ENCODE results near the gene ARMC2.

GRCh38 chr6:108851756-108852155 lies 3.5 kb downstream of the ARMC2 start:
- TF ChIP-seq EZH2 (IDR thresholded peaks at IDR 0.05; ENCODE audit: insufficient read depth, poor library complexity, severe bottlenecking) (no peak), EZH2phosphoT487 (IDR thresholded peaks at IDR 0.05; ENCODE audit: insufficient read depth, low read depth) (no peak)

All from GM23248 (cell line).